Activated CD8-positive, alpha-beta memory T cell treated with anti-CD3 and anti-CD28 coated beads for 48 hours (primary cell): ENCODE results near the gene KCNQ1.
A peak's percentile ranks its signal among the peaks of the same experiment; 100 is the strongest.

Experiments used
- DNase-seq, 3 experiments: peaks; one replicate each; pipeline ENCODE4 v3.0.0-alpha.2; 2020; ENCODE audit warnings: low read depth in 2 of 3, low spot score in 2 of 3

Gene KCNQ1

GRCh38 chr11:2846056-2846455 lies 401.2 kb downstream of the KCNQ1 start:
- DNase-seq: no peak

GRCh38 chr11:2846470-2846869 lies 401.7 kb downstream of the KCNQ1 start:
- DNase-seq: no peak

- DNase-seq: no peak
Measured at GRCh38 chr11:2847561-2847960, 402.8 kb downstream of the KCNQ1 start.

- no peak for DNase-seq
Measured at GRCh38 chr11:2848497-2848896, 403.7 kb downstream of the KCNQ1 start.

- DNase-seq: no peak
Measured at GRCh38 chr11:2849994-2850770, 405.4 kb downstream of the KCNQ1 start.

GRCh38 chr11:2853401-2853800 lies 408.6 kb downstream of the KCNQ1 start:
- no peak for DNase-seq

GRCh38 chr11:2853997-2854560 lies 409.3 kb downstream of the KCNQ1 start:
- no peak for DNase-seq

GRCh38 chr11:2855162-2855561 lies 410.4 kb downstream of the KCNQ1 start:
- no peak for DNase-seq

GRCh38 chr11:2857276-2857675 lies 412.5 kb downstream of the KCNQ1 start:
- no peak for DNase-seq

GRCh38 chr11:2857918-2858317 lies 413.1 kb downstream of the KCNQ1 start:
- DNase-seq: no peak

GRCh38 chr11:2858995-2859698 lies 414.3 kb downstream of the KCNQ1 start:
- no peak for DNase-seq

- DNase-seq: no peak
Measured at GRCh38 chr11:2859699-2860037, 414.9 kb downstream of the KCNQ1 start.

GRCh38 chr11:2860636-2861035 lies 415.8 kb downstream of the KCNQ1 start:
- peak in 1 of 3 experiments; percentile 14 for DNase-seq

- no peak for DNase-seq
Measured at GRCh38 chr11:2862395-2863275, 417.8 kb downstream of the KCNQ1 start.

GRCh38 chr11:2863276-2863618 lies 418.4 kb downstream of the KCNQ1 start:
- DNase-seq: no peak

- no peak for DNase-seq
Measured at GRCh38 chr11:2864901-2865300, 420.1 kb downstream of the KCNQ1 start.

GRCh38 chr11:2865922-2866577 lies 421.2 kb downstream of the KCNQ1 start:
- DNase-seq: no peak

GRCh38 chr11:2867142-2867541 lies 422.3 kb downstream of the KCNQ1 start:
- no peak for DNase-seq

GRCh38 chr11:2867722-2868505 lies 423.1 kb downstream of the KCNQ1 start:
- no peak for DNase-seq

- DNase-seq: no peak
Measured at GRCh38 chr11:2868506-2869133, 423.8 kb downstream of the KCNQ1 start.
